ENCODE data around the gene BEX4.
"Not testable (repeated sequence)": the region's sequence is repeated elsewhere in the genome, so short reads cannot be mapped to it uniquely, and the experiment has no call there.

The BEX4 gene, protein sequence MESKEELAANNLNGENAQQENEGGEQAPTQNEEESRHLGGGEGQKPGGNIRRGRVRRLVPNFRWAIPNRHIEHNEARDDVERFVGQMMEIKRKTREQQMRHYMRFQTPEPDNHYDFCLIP

DNA sequence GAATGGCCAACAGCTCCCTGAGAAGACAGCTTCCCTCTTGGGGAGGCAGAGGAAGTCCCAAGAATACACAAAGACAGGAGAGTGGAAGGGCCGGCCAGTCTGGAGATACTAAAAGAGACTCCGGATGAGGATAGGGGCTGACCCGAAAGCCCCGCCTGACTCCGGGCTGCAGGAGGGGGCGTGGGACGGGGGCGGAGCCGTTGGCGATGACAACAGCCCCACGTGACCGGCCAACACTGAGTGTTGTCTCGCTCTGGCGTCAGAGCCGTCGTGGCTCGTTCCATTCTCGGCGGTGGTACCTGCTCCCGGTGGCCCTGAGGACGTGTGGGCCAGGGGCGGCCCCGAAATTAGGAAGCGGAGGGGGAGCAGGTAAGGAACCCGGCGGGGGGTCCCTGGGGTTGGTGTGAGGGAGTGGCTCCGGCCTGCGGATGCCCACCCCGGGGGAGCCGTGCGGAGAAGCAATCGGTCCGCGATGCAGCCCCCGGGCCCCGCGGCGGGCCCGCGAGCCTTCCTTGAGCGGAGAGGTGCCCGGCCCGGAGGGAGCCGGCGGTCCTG lies at the start of gene BEX4:
Gene BEX4 (plus strand): TSS at position 239 of the 555 bp plus-strand sequence. CDS start 1,046 bp downstream, outside the sequence.
- peak; percentile 31 to 59 (median 40) for DNase-seq (ENCODE audit: low read depth in 2 of 3, low spot score in 2 of 3)

DNA sequence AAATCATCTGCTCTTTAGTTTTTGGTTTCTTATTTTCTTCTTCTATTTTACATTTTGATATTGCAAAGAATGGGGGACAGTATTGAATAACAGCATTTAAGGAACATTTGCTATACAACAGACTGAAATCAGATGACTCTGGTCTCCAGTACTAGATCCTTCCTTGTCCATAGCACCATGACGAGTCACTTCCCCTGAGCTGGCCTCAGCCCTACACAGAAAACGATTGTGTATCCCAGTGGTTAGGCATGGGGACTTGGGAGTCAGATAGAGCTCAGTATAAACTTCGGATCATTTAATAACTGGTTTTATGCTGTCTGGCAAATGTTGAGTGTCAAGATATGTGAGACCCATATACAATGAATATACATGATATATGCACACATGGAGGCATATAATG lies 44.7 kb upstream of the BEX4 start:
- no peak for DNase-seq (ENCODE audit: low read depth in 2 of 3, low spot score in 2 of 3)

DNA sequence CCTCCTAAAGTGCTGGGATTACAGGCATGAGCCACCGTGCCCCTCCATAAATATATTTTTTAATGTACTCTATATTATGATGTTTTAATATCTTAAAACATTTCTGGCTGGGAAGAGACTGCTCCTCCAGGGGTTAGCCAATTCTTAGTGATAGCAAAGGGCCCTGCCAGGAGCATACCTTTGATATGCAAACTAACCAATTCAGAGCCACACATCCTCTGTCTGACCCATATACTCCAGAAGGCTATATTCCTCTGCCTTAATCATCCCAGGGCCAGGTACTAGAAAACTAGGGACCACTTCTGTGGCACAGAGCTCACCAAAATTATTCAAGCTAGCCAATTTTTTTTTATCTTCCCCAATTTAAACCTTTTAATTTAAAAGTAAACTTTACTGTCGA lies 43.6 kb upstream of the BEX4 start:
- no peak for DNase-seq (ENCODE audit: low read depth in 2 of 3, low spot score in 2 of 3)

DNA sequence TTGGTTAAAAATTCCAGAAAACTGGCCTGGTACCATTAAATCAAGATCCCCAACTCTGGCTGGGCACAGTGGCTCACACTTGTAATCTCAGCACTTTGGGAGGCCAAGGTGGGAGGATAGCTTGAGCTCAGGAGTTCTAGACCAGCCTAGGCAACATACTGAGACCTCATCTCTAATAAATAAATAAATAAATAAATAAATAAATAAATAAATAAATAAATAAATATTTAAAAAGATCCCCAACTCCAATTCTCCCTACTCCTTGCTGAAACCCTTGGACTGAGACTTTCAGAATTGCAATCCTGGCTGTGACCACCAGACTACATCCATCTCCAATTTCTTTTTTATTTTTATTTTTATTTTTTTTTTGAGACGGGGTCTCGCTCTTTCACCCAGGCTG lies 39.7 kb upstream of the BEX4 start:
- not testable (repeated sequence) for DNase-seq (ENCODE audit: low read depth in 2 of 3, low spot score in 2 of 3)

DNA sequence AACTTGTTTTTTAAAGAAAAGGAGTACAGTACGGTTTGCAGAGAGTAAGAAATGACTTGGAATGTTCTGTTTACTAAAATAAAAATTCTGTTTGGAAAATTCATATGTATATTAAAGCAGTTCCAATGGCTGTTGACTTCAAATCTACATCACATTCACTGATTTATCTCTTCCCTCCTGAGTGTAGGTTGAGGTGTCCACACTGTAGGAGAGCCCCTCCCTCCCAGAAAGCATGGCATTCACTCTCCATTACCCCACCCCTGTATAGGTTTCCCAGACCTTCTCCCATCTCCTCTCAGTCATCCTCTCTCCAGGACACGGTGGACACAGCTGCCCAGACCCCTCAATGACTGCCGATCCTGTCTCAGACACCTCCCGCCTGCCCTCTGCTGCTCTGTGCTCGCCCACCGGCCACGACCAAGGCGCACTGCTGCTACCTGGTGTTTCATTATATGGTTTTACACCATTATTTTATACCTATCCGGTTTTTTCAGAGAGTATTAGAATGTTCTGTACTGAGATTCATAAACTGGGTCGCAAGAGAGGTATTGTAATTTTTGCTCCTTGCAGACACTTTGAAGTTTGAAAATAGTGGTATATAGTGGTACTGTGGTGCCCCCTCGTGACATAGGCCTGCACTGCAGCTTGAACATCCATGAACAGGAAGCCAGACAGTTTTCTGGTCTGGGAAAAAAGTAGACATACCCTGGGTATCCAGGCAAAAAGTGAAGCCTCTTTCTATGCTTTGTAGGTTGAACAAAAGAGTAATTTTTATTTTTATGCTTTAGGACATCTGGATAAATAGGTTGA lies 38.8 kb upstream of the BEX4 start:
- DNase-seq (ENCODE audit: low read depth in 2 of 3, low spot score in 2 of 3): peak in 2 of 3 experiments; percentile 9 to 36

DNA sequence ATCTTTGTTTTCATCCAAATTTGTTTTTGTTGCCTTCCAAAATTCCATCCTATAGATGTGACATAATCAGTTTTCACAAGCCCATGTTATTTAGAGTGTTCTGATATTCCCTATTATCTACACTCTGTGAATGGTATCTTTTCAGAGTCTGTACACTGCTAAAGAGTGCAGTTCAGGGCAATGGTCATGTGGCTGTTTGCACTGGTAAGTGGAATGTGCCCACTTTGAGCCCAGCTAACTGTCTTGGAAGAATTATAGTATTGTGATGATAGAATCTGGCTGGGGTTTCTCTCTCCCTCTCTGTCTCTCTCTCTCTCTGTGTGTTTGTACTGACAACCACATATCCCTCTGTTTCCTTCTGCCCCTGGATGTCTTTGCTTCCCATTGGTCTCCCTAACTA lies 37.4 kb upstream of the BEX4 start:
- DNase-seq (ENCODE audit: low read depth in 2 of 3, low spot score in 2 of 3): no peak

DNA sequence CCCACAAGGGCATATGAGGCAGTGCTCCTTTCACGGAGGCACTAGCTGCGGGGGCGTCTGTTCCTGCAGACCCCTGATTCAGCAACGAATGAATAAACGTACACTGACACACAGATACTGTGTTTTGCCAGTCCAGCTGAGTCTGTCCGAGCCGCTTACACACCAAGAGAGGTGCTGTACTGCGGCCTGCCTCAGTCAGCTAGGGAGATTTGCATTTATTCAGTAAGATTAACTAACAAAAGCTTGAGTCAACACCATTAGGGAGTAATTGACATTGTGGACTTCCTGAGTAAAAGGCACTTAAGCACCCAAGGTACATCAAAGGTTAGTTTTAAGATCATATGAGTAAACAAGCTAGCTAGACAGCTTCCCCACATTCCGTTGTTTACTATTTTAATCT lies 31.0 kb upstream of the BEX4 start:
- DNase-seq (ENCODE audit: low read depth in 2 of 3, low spot score in 2 of 3): no peak

DNA sequence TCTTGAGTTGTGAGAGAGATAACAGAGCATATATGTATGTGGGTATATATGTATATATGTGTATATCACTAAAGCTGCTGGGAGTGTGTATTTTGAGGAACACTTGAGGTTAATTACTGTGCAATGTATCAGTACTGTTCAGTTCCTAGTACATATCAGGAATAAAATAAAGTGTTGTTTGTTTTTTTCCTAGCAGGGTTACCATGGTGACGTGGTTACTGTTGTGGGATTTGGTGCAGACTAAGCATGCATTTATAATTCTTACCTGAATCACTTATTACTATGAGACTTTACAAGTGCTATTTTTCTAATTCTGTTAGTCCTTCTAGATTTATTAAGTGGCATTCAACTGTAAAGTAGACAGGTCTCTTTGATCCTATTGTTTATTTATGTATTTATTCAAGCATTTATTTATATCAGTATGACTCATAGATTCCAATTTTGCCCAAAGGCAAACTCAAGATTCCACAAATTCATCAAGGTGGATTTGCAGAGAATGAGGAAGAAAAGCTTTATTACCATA lies 26.9 kb upstream of the BEX4 start:
- no peak for DNase-seq (ENCODE audit: low read depth in 2 of 3, low spot score in 2 of 3)

DNA sequence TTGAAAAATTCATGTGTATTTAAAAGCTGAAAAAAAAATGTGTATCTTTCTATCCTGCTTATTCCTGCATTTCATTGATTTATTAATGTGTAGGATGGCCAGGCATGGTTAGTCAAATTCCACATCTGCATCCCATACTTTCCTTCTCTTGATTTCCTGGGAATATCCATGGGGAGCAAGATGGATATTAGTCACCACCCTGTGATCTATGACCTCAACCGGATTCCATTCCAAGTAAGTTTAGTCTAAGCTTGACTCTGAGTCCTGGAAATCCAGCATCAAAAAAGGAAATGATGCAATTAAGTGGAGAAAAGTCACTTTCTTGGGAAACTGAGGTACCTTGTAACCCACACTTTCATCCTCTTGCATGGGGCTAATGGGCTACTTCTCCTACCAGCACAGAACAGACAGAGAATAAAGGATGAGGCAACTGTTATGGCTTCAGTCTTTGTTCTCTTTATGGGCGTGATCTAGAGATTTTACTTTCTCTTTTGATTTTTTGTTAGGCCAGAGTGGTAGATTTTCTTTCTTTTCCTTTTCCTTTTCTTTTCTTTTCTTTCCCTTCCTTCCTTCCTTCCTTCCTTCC lies 17.1 kb upstream of the BEX4 start:
- DNase-seq (ENCODE audit: low read depth in 2 of 3, low spot score in 2 of 3): no peak

DNA sequence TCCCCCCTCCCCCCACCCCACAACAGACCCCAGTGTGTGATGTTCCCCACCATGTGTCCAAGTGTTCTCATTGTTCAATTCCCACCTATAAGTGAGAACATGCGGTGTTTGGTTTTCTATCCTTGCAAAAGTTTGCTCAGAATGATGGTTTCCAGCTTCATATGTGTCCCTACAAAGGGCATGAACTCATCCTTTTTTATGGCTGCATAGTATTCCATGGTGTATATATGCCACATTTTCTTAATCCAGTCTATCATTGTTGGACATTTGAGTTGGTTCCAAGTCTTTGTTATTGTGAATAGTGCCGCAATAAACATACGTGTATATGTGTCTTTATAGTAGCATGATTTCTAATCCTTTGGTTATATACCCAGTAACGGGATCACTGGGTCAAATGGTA lies 16.2 kb upstream of the BEX4 start:
- not testable (repeated sequence) for DNase-seq (ENCODE audit: low read depth in 2 of 3, low spot score in 2 of 3)

DNA sequence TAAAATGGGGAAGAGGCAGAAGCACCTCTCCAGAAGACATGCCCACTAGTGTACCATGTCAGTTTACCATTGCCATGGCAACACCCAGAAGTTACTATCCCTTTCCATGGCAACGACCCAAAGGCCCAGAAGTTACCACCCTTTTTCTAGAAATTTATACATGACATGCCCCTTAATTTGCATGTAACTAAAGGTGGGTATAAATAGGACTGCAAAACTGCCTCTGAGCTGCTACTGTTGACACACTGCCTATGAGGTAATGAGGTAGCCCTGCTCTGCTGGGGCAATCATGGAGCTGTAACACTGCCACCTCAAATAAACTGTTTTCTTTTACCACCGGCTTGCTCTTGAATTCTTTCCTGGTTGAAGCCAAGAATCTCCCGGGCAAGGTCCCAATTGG lies 13.9 kb upstream of the BEX4 start:
- no peak for DNase-seq (ENCODE audit: low read depth in 2 of 3, low spot score in 2 of 3)

DNA sequence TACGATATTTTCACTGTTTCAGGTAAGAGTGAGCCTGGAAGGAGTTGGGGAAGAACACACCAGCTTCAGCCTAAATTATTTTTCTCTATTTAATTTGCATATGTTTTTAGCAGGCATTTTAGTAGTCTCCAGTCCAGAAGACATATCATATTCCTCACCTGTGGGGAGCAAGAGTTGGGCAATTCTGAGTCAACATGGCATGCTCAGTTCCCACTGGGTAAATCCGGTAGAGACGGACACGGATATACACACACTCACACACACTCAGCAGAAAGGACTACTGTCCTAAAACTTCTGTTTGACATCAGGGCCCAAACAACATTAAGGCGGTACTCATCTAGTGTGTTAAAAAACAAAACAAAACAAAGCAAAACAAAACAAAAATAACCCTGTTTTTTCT lies 4.9 kb upstream of the BEX4 start:
- no peak for DNase-seq (ENCODE audit: low read depth in 2 of 3, low spot score in 2 of 3)

DNA sequence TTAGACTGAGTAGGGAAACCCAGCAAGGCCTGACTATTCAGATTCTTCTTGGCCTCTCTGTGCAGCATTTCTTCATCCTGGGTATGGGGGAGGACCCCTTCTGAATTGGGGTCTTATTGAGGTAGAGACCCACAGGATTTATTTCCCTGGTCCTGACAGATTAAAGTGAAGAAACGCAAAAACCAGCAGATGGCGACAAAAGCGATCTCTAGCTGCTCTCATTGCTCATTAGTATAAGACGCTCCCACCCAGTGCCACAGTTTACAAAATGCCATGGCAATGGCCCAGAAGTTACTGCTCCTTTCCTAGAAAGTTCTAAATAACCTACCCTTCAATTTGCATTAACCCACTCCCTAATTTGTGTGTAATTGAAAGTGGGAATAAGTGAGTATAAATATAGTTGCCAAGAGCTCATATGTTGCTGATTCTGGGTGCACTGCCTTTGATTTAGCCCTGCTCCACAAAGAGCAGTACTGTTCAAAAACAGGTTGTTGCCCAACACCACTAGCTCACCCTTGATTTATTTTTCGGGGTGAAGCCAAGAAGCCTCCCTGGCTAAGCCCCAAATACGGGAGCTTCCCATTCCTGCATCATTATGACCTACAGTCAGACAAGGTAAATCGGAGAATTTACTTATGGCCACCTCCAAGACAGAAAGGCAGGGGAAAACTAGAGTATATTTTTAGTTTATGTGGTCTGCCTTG lies 3.7 kb upstream of the BEX4 start:
- no peak for DNase-seq (ENCODE audit: low read depth in 2 of 3, low spot score in 2 of 3)

DNA sequence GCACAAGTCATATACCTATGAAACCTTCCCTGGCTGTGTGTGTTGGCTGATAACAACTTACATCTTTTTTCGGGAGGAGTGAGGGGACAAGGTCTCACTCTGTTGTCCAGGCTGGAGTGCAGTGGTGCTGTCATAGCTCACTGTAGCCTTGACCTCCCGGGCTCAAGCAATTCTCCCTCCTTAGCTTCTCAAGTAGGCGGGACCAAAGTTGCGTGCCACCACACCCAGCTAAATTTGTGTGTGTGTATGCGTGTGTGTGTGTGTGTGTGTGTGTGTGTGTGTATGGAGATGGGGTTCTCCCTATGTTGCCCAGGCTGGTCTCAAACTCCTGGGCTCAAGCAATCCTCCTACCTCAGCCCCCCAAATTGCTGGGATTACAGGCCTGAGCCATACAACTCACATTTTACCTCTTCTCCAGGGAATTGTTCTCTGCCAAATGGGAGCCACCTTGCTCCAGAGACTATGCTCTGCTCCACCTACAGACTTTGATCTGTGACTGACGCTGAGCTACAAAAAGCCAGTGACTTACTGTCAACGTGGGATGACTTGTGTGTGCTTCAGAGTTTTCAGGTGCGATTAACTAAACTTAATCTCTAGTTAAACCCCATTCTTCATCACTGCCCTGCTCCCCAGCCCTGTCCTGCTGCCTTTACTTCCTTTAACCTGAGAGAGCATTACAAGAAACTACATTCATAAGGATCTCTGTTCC lies 2.0 kb upstream of the BEX4 start:
- DNase-seq (ENCODE audit: low read depth in 2 of 3, low spot score in 2 of 3): no peak

DNA sequence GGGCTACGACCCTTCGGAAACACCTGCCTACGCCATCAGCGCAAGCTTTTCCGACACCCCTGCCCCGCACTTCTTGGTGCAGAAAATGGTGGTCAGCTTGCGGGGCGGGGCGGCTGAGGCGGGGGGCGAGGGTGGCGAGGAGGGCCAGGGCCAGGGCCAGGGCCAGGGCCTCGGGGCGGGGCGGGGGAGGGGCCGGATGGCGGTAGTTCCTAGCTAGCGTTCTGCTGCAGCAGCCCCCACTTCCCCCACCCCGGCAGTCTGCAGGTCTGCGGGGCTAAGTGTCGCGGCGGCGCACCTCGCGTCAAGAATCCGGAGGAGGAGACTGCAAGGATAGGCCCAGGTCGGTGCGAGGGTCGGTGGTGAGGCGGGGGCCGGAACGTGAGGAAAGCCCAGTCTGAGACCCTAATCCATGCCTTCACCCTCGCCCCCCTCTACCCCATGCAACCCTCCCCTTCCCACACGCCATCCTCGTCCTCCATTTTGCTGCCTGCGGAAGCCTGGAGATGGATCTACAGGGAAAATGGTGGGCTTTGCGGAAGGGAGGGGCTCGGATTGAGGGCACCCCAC lies 600 bp downstream of the BEX4 start:
- DNase-seq (ENCODE audit: low read depth in 2 of 3, low spot score in 2 of 3): no peak

DNA sequence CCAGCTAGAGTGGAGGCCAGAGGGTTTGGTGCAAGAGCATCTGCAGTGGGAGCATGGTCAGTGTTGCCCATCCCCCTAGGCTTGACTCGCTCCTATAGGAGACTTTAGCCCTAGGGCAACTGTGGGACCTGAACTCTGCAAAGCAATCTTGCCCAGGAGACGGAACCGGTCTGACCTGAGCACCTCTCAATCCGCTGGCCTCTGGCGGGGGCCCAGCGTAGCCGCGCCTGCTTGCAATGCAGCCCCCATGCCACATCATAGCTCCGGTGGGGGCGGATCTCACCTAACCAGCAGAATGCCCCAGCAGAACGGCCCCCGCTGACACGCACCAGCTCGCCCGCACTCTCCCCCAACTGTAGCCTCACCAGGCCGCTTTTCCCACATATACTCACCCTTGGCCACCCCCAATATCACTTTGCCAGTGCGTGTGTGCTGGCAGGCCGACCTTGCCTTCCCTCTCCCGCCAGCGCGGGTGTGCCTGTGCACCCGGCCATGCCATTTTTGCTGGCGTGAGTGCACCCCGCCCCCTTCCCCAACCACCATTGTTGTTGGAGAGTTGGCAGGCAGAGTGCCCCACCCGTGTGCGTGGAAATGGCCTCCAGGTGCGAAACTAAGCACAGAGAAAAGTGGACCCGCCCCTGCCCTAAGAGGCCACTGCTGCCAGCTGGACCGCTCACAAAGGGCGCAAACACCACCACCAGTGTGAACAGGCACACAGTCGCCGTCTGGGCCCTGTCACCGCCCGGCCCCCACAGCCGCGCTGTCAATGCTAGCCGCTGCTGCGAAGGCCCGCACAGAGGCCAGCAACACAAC lies 5.8 kb downstream of the BEX4 start:
- no peak for DNase-seq (ENCODE audit: low read depth in 2 of 3, low spot score in 2 of 3)

DNA sequence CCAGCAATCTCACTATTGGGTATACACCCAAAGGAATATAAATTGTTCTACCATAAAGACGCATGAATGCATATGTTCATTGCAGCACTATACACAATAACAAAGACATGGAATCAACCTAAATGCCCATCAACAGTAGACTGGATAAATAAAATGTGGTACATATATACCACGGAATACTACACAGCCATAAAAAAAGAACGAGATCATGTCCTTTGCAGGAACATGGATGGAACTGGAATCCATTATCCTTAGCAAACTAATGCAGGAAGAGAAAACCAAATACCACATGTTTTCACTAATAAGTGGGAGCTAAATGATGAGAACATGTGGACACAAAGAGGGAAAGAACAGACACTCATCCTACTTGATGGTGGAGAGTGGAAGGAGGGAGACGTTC lies 11.0 kb downstream of the BEX4 start:
- DNase-seq (ENCODE audit: low read depth in 2 of 3, low spot score in 2 of 3): not testable (repeated sequence)

DNA sequence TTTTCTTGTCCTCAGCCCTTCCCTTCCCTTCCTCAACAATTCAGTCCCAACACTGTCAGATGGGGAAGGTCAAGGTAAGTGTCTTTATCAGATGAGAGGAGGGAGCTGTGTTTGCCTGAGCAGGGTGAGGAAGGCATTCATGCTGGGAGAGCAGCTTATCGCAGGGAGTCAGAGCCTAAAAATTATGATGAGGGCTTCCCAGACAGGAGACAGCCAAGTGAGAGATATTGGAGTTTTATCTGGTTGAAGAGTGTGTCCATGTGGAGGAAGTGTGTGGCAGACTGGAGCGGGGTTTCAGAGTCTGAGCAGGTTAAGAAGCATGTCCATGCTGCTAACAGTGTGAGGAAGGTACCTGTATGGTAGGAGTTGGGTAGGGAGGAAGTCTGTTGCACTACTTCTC lies 18.4 kb downstream of the BEX4 start:
- no peak for DNase-seq (ENCODE audit: low read depth in 2 of 3, low spot score in 2 of 3)

DNA sequence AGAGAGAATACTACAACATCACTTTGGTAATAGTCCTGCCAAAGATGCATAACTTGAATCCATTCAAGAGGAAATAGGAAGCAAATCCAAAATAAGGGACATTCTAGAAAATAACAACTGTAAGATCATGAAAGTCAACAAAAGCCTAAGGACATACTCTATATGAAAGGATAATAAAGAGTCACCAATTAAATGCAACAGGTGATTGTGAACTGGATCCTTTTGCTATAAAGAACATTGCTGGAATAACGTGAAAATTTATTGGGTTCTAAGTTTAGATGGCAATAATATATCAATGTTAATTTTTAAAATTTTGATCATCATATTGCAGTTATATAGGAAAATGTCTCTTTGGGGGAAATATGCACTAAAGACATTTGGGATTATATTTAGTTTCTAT lies 20.0 kb downstream of the BEX4 start:
- no peak for DNase-seq (ENCODE audit: low read depth in 2 of 3, low spot score in 2 of 3)

DNA sequence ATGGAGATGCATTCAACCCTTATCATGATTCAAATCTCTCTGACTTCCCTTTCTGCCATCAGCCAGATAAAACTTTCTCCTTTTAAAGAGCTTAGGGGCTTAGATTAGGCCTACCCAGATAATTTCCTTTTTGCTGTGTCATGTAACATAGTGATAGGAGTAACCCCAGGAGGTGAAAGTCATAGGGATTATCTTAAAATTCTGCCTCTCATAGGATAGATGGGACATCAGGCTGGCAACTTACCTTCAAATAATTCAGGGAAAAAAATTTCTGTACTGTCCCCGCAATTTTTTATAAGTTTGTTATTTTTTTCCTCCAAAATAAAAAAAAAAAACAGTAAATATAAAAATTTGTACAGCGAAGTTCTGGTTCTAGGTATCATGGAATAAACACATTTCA lies 20.7 kb downstream of the BEX4 start:
- DNase-seq (ENCODE audit: low read depth in 2 of 3, low spot score in 2 of 3): not testable (repeated sequence)
